NCI-H2227 treated with DMSO at 0.1 percent for 48 hours (cell line): Measurements from ENCODE around the gene SMAD5.
A peak's percentile ranks its signal among the peaks of the same experiment; 100 is the strongest.

ENCODE experiments used
- DNase-seq: peaks from one replicate; lab custom pipeline; 2025; lab: John Stamatoyannopoulos, UW

Gene SMAD5

DNA sequence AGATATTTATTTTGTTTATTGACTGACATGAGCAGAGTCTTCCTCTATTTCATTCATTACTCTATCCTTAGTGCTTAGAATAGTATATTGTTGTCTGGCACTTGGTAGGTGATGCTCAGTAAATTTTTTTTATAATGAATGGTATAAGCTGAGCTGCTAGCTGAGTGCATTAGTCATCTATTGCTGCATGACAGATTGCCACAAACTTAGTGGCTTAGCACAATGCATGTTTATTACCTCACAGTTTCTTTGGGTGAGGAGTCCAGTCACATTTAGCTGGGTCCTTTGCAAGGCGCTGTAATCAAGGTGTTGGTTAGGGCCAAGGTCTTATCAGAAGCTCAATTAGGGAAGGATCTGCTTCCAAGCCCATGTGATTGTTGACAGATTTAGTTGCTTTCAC, 23.1 kb downstream of the SMAD5 start:
- DNase-seq = no peak

- no peak for DNase-seq
These were observed 24.9 kb downstream of the SMAD5 start for GRCh38 chr5:136157514-136157913.

DNA sequence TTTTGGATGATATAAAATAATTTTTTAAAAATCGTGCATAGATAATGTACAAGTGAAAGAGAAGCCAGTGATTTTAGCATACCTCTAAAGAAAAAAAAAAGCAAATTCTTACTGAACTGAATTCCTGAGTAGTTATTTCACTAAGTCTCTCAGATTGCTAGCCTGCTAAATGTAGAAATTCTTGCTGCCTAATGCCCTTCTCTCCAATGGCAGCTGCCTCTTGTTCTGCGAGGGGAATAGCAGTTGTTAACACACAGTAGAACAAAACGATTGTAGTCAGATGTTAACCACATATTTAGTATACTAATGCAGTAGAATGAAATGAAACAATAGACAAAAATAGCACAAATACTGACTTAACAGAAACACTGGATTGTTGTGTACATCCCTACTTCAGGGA, 26.8 kb downstream of the SMAD5 start:
- no peak for DNase-seq

- no peak for DNase-seq
These were observed 29.4 kb downstream of the SMAD5 start for GRCh38 chr5:136162008-136162407.

GRCh38 chr5:136164226-136164625, 31.6 kb downstream of the SMAD5 start:
- DNase-seq = no peak

DNA sequence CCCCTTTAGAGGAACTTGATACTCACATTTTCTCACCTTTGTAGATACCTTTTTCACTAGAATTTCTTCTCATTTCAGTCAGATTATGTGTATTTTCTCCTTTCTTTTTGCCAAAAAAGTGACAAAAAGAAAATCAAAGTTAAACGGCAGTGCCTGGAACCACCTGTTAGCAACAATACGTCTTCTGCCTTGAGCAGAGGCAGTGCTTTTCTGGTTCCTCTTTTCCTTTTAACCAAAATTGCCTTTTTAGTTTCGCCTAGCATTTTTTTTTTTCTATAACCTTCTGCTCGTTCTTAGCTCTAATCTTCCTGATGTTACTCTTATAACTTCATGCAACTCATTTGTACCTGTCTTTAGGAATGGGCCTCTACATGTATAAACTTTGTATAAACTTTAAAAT, 34.3 kb downstream of the SMAD5 start:
- DNase-seq = no peak

- no peak for DNase-seq
These were observed 36.6 kb downstream of the SMAD5 start for GRCh38 chr5:136169218-136169617.

DNA sequence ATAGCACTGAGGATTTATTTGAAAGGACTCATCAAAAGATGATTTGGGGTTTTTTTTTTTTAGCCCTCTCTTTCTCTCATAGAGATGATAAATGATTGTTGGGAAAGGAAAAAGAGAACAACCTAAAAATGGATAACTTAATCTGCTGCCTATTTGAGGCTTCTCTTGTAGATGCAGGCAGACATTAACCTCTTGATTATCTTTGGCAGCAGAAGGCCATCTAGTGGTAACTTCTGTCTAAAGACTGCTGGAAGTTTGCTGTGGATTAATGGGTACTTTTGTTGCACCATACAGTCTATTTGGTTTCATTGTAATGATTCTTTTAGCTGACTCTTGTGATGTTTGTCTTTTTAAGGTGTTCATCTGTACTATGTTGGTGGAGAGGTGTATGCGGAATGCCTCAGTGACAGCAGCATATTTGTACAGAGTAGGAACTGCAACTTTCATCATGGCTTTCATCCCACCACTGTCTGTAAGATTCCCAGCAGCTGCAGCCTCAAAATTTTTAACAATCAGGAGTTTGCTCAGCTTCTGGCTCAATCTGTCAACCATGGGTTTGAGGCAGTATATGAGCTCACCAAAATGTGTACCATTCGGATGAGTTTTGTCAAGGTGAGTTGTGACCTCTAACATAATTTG, 41.5 kb downstream of the SMAD5 start:
- DNase-seq = peak; percentile 20

DNA sequence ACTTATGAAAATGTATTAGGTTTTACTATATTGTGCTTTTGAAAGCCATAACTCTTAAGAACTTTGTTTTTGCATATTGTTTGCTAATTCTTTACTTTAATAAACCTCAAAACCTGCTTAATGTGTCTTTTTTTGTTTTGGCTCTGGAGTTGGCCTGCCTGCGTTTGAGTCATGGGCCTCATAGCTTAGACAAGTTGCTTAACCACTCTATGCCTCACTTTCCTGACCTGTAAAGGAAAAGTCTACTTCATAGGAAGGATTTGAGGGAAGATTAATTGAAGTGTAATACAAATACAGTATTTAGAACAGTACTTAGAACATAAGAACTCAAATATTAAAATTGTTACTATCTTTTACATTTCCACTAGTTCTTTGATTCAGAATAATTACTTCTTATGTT, 50.0 kb downstream of the SMAD5 start:
- DNase-seq = no peak

GRCh38 chr5:136185974-136186665, 53.5 kb downstream of the SMAD5 start:
- DNase-seq = no peak

DNA sequence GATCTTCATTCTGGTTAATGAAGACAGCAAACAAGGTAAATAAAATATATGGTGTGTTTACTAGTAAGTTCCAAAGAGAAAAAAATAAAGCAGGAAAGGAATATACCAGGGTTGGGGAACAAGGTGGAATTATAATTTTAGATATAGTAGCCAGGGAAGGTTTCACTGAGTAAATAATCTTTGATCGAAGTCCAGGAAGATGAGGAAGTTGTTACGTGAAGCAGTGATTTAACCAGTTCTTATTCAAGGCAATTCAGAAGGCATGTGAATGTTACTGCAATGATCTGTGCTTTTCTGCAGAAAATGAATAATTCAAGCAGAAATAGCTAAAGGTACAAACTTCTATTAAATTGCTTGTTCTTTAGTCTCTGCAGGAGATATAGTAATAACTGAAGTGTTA, 54.2 kb downstream of the SMAD5 start:
- no peak for DNase-seq

GRCh38 chr5:136188859-136189258, 56.2 kb downstream of the SMAD5 start:
- no peak for DNase-seq

- no peak for DNase-seq
These were observed 57.6 kb downstream of the SMAD5 start for GRCh38 chr5:136190091-136190720.

GRCh38 chr5:136190904-136191303, 58.3 kb downstream of the SMAD5 start:
- DNase-seq = no peak

DNA sequence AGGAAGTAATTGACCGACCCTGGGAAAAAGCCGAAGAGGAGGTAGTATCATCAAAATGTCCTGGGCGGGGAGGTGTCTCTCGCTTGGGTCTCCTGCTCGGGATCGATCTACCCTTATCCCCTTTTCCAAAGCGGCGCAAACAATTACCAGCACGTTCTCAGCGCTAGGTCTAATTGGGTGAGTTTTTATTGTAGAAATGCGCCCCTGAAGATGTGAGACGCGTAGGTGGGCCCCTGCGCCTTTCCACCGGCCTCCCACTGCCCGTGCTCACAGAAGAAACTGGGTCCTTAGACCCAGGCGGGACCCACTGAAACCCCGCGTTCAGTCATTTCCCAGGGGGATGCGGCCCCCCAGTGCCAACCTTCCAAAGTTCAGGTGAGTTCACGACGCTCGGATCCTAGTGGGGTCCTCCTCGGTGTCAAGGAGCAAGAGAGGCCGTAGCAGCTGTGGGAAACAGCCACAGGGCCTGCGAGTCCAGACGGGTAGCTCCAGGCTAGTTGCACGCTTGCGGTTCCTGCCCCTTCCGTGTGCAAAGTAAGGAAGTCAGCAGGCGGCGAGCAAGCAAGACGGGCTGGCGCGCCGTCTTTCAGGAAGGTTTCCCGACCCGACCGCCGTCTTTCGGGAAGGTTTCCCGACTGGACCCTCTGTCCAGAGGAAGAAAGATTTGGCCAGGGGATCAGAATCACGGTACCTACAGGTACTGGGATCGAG, 58.8 kb downstream of the SMAD5 start:
- DNase-seq = no peak

DNA sequence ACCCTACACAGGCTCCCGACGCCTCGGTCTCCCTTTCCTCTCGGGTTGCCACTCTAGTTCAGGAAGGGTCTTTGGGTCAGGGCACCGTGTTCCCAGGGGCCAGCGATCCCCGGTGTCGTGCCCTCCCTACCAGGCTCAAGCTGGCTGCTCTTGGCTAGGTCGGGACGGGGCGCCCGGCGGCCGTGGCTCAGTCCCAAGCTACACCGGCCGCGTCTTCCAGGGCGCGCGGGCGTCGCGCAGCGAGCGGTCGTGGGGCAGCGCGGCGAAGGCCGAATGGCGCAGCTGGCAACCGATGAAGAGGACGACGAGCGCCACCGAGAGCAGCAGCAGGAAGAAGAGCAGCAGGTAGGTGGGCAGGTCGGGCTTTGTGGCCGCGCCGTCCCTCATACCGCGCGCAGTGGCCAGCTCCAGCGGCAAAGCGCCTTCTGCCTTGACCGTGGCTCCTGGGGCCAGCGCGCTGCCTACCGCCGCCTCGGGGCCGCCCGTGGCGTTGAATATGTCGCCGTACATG, 59.4 kb downstream of the SMAD5 start:
- DNase-seq = no peak

DNA sequence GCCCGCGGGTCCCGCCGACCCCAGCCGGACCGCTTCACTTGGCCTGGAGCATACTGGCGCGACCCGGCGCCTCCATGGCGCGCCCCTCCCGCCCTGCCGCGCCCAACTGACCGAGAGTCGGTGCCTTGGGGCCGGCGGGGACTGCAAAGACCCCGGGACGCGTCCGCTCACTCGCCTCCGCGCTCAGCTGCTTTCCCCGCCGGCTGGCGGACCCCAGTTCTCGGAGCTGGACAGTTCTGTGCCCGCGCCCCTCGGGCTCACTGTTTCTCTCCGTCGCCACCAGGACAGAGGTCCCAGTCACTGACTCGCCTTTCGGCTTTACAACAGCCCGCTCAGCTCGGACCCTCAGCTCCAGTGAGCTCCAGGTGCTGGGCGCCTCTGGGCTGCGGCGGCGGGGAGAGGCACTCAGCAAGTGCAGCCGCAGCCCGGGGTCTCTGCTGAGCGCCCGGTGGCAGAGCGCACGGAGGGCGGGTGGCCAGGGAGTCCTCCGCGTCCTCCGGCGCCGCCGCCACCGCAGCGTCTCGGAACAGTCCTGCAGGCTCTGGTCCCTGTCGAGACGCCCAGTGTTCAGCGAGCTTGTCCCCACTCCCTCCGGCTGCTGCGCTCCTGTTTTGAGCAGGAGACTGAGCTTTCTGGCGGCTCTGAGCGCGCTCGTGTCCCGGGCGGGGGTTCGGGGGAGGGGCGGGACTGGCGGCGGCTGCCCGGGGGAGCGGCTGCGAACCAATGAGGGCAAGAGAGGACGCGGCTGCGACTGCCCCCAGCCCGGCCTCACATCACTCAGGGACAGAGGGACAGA, 60.1 kb downstream of the SMAD5 start, which contains the start of gene SMIM32:
SMIM32 (minus strand) TSS at position 637 of the 796 bp plus-strand sequence. CDS start 638 bp downstream, outside the sequence.
- no peak for DNase-seq

DNA sequence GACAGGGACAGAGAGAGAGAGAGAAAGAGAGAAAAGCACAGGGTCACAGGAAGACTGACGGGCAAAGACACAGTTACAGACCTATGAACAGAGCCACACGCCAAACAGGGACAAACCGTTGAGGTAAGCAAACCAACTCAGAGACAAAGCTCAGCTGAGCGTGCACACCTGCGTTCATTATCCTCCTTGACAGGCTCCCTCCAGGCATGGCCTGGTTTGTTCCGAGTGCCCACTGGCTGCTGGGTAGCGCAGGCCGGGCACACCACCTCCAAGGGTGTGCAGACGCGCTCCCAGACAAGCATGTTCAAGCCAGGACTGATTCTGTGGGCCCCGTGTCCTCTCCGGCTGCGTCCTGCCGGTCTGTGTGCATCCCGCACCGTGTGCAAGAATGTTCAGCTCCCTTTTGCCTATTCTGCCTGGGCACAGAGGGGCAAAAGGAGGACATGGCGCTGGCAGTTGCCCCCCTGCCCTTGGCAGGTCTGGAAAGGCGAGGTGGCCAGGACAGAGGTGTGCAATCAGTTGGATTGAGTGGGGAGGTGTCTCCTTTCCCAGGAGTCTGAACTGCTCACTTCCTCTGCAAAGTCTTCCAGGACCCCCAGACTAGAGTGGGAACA, 60.8 kb downstream of the SMAD5 start:
- DNase-seq = peak; percentile 48

DNA sequence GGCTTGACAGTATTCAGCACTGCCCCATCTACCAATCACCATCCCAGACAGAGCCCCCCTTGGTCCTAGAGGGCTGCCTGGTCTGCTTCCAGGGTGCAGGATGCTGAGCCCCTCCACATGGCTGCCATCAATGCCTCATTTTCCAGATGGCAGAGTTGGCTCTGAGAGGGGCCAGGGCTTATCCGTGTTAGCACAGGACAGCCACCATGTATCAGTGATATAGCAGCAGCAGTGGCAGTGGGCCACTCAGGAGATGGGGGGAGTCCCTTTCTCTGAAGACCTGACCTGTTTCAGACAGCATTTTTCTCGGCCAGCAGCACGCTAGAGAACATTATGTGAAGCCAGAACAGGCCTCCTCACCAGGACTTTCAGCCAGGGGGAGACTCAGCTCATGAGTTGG, 61.9 kb downstream of the SMAD5 start:
- no peak for DNase-seq

DNA sequence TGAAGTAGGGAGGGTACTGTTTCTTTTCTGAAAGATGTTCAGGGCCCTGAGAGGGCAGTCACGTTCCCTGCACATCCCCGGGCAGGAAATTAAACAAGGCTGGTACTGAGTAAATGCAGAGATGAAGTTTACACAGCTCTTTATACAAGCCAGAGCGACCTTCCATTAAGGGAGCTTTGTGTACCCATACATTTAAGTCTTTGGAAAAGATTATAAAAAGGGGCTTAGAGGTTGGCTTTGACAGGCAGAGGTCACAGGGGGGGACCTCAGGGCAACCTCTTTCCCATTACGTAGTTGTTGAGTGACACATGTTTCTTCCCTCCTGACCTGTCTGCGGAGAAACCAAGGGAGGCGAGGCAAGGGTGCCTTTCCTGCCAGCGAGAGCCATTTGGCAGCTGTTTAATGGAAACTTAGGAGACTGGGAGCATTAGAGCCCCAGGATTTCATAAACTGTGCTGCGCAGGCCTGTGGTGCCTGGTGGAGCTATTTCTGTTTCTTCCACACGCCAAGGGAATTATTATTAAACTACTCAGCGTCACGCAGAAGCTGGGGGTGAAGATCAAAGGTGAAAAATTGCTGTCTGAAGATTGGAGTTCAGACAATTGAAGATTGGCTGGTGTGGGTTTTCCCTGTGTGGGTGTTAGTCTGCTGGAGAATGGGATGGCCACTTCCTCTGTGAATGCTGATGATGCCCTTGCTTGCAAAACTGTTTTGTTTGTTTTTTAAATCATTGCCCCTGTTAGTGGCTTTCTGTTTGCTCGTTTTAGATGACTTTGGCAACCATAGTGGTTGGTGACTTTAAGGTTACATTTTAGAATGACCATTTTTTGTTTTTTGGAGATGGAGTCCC, 63.6 kb downstream of the SMAD5 start:
- no peak for DNase-seq
